OCI-LY3 (cell line): ENCODE results near the gene SRRM4.

ENCODE experiments used
- EZH2phosphoT487 ChIP-seq: fragments of 200-600 bp; shearing (Covaris generic); IDR thresholded peaks from 2 replicates; pipeline ENCODE4 v1.6.1; 2018; ENCODE audit warnings: antibody characterized with exemption, mixed run types, low read depth
- TF ChIP-seq, protein P1 (sequence below): fragments of 200-600, 300-600 bp; sonication (generic); IDR thresholded peaks from 2 replicates; pipeline ENCODE4 v1.5.1; 2014; ENCODE audit warnings: antibody characterized with exemption, low read length, low read depth

- TF ChIP-seq, protein P1, sequence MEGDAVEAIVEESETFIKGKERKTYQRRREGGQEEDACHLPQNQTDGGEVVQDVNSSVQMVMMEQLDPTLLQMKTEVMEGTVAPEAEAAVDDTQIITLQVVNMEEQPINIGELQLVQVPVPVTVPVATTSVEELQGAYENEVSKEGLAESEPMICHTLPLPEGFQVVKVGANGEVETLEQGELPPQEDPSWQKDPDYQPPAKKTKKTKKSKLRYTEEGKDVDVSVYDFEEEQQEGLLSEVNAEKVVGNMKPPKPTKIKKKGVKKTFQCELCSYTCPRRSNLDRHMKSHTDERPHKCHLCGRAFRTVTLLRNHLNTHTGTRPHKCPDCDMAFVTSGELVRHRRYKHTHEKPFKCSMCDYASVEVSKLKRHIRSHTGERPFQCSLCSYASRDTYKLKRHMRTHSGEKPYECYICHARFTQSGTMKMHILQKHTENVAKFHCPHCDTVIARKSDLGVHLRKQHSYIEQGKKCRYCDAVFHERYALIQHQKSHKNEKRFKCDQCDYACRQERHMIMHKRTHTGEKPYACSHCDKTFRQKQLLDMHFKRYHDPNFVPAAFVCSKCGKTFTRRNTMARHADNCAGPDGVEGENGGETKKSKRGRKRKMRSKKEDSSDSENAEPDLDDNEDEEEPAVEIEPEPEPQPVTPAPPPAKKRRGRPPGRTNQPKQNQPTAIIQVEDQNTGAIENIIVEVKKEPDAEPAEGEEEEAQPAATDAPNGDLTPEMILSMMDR: no peak
- no peak for TF ChIP-seq EZH2phosphoT487
Measured at GRCh38 chr12:119139448-119139847, 158.1 kb downstream of the SRRM4 start.
